Fibroblast of skin of right quadriceps (primary cell): Measurements from ENCODE around the gene ACSL1.
A peak's percentile ranks its signal among the peaks of the same experiment; 100 is the strongest.
"Not testable (repeated sequence)": the region's sequence is repeated elsewhere in the genome, so short reads cannot be mapped to it uniquely, and the experiment has no call there.

Experiments used
- DNase-seq: peaks from one replicate; pipeline ENCODE4 v3.0.0-alpha.2; 2013

Gene ACSL1

GRCh38 chr4:184839075-184839399 is 13.3 kb upstream of the ACSL1 start:
- DNase-seq: not testable (repeated sequence)

- DNase-seq: no peak
Measured at GRCh38 chr4:184838249-184839074, 12.7 kb upstream of the ACSL1 start.

DNA sequence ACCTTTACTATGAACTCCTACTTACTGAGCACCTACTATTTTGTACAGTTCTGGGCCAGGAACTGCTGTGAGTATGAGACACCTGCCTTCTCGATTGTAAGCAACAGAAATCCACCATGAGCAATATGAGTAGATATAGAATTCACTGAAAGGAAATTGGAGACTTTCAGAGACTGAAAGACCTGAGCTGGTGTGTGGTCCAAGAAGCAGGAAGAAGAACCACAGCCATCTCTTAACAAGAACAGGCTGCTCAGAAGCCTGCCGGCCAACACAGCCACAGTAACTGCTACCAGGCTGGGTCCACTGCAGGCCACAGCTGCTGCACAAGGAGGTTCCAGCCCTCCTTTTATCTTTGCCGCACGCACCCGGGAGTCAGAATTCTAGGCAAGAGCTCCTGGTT is 10.8 kb upstream of the ACSL1 start:
- DNase-seq: no peak

DNA sequence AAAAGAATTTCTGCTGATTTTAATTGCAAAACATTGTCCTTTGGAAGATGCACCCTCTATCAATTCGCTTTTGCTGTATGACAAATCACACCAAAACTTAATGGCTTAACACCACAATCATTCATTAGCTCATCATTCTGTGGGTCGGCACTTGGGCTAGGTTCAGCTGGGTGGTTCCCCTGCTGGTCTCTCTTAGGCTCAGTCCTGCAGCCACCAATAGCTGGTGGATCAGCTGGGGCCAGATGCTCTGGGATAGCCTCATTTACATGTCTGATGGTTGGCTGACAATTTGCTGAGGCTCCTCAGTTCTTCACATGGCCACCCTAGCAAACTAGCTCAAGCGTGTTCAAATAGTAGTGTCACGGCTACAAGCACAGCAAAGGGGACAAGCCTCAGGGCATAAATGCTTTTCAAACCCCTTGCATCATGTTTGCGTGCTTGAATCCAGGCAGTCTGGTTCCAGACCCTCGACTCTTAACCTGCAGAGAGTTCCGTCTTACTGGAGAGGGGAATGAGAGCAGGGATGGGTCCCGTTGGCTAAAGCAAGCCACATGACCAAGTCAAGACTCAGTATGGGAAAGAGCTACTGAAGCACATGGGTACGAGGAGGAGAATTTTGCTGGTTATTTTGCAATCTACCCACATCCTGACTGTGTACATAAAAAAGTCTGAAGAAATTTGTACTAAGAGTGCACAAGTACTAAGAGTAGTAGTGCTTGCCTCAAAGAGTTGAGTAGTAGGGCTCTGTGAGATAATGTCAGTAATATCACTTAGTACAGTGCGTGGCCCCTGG is 7.5 kb upstream of the ACSL1 start:
- no peak for DNase-seq

GRCh38 chr4:184831153-184831552 is 5.4 kb upstream of the ACSL1 start:
- DNase-seq: no peak

- DNase-seq: no peak
Measured at GRCh38 chr4:184826691-184827270, 1.0 kb upstream of the ACSL1 start.

DNA sequence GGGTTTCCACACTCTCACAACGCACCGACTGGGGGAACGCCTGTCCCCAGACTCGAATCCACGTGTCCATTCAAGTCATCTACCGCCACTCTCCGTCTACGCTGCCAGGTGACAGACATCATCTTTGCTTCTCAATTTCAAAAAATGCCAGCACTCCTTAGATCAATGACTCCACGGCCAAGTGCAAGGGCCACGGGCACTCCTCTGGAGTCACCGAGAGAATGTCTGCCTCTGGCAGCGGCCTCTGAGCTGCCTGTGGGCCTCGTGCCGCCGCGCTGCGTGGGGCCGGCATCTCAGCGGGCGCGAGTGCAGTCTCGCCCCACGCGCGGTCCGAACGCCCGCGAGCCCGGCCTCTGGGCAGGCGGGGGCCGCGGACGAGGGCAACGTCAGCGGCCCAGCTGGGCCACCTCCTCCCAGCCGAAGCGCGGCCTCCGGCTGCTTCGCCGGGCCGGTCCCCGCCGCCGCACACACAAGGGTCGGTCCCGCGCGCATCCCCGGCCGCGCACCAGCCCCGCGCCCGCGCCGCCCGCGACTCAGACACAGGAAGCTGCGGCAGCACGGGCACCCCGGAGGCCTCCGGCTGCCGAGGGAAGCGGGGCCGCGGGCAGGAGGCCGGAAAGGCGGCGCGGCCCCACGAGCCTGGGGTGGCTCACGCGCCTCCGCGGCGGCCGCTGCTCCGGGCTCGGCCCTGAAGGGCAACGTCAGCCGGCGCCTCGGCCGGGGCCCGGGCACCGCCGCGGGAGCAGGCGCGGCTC is 450 bp downstream of the ACSL1 start:
- DNase-seq: no peak

- no peak for DNase-seq
Measured at GRCh38 chr4:184824776-184825084, 1.0 kb downstream of the ACSL1 start.

DNA sequence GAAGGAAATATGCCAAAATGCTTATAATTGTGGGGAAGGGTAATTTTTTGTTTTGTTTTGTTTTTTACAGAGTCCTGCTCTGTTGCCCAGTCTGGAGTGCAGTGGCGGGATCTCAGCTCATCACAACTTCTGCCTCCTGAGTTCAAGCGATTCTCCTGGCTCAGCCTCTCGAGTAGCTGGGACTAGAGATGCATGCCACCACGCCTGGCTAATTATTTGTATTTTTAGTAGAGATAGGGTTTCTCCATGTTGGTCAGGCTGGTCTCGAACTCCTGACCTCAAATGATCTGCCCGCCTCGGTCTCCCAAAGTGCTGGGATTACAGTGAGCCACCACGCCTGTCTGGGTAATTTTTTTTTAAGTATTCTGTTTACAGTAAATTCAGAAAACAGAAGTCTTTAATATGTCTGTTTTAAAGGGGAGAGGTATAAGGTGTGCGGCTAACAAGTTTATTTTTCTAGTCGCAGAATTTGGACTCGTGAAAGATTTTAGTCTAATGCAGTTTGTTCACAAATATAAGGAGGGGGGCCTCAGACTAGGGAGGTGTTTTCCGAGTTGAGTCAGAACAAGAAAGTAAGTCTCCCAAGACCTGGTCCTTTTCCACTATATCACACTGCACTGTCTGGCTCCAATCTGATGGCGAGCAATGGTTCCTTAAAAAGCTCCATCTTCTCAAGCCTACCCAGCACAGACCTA is 1.5 kb downstream of the ACSL1 start:
- no peak for DNase-seq

DNA sequence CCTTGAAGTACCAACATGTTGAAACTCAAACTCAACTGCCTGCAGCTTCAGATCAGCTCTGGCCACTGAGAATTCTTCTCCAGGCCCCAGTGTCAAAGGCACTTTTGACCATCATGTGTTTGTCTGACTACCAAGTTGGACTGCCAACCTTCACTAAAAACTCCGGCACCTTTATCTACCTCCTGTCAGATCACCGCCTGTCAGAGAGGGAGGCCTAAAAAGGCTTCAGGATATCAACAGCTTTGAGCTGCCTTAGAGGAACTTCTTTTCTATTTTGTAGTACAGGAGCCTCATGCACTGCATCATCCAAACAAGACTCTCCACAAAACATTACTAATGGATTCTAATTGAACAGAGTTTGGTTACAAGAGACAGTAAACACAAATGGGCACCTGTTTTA is 2.8 kb downstream of the ACSL1 start:
- no peak for DNase-seq

DNA sequence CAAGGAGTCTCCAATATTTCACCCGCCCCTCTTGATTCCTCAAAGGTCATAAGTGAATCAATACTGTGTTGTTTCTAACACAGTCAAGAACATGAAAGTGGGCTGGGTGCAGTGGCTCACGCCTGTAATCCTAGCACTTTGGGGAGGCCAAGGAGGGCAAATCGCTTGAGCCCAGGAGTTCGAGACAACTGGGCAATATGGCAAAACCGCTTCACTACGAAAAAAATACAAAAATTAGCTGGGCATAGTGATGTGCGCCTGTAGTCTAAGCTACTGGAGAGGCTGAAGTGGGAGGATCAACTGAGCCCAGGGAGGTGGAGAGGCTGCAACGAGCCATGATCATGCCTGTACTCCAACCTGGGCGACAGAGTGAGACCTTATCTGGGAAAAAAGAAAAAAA is 3.4 kb downstream of the ACSL1 start:
- DNase-seq: no peak

GRCh38 chr4:184821242-184821641 is 4.5 kb downstream of the ACSL1 start:
- no peak for DNase-seq

- no peak for DNase-seq
Measured at GRCh38 chr4:184819786-184820185, 6.0 kb downstream of the ACSL1 start.

- DNase-seq: no peak
Measured at GRCh38 chr4:184818216-184818564, 7.6 kb downstream of the ACSL1 start.

DNA sequence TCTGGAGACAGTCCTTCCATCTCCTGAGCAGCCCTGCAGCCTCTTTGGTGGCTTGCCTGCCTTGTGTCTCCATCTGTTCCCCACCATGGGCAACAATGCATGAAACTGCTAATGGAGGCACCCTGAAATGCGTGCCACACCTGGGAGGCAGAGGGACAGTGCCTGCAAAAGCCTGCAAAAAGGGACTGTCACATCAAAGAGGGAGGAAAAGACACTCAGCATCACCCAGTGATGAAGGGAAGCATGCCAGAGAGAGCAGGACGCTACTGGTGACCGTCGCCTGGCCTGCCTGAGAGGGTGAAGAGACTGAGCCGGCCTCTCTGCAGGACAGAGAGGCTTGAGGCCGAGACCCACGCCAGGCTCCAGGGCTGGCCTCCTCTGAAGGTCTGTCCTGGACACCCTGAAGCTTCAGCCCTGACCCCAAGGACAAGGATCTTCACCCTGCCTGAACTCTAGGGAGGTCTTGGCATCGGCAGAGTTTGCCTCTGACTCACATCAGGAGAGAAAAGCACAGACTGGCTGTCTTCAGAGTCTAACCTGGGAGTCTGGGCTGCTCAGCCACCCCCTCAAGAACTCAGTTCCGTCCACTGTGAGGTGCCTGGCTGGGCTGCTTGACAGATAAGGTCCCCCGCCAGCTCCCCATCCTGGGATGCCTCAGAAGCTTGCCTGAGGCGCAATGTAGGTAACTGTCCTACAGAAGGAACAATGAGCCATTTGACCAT is 8.1 kb downstream of the ACSL1 start:
- DNase-seq: no peak

DNA sequence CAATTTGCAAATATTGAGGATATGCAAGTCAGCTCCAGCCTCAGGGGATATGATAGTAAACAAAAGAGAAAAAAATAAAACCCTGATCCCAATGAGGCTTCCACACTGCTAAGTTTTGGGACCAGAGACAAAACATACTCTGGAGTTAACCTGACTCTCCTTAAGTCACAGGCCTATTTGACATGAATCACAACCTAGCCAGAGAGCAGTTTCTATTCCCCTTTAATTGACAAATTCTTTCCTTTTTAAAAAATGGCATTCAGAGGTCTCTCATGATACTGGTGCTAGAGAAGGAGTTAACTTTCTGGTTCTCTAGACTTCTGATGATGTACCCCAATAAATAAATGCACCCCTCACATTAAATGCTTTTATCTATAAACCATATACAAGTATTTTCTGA is 8.8 kb downstream of the ACSL1 start:
- DNase-seq: no peak

GRCh38 chr4:184815046-184815877 is 10.5 kb downstream of the ACSL1 start:
- DNase-seq: peak; percentile 34

DNA sequence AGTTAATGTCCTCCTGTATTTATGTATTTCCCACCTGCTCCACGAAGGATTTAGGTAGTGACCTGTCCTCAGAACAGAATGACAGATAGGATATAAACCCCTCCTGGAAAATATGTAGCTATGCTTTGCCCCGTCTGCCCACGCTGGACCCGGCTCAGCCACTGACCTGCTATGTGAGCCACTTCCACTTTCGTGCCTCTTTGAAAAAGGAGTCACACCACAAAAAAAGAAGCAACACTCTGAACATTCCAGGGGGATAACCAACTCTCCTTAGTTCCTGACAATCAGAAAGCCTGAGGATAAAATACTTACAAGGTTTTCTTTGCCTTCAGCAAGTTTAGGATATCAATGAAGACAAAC is 11.1 kb downstream of the ACSL1 start:
- DNase-seq: no peak

DNA sequence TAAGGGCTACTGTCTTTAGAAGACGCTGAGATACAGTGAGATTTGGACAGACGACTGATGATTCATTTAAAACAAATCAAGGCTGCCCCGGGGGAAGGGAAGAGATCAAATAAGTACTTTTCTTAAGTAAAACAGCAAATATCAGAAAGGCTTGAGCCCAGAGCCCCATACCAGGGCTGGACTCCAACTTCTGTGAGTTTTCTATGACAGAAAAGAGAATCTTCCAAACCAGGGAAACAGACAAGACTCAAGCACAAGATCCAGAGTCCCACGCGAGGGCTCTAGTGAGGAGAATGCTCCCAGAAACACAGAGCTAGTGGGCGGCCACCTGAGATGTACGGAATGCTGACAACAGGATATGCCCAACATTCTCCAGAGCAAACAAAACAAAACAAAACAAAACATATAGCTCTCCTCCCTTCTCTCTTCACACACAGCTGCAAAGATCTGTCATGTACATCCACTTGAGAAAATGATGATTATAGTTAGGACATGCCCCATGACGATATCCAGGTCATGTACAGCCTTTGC is 13.1 kb downstream of the ACSL1 start:
- no peak for DNase-seq

GRCh38 chr4:184812199-184812542 is 13.6 kb downstream of the ACSL1 start:
- DNase-seq: no peak

DNA sequence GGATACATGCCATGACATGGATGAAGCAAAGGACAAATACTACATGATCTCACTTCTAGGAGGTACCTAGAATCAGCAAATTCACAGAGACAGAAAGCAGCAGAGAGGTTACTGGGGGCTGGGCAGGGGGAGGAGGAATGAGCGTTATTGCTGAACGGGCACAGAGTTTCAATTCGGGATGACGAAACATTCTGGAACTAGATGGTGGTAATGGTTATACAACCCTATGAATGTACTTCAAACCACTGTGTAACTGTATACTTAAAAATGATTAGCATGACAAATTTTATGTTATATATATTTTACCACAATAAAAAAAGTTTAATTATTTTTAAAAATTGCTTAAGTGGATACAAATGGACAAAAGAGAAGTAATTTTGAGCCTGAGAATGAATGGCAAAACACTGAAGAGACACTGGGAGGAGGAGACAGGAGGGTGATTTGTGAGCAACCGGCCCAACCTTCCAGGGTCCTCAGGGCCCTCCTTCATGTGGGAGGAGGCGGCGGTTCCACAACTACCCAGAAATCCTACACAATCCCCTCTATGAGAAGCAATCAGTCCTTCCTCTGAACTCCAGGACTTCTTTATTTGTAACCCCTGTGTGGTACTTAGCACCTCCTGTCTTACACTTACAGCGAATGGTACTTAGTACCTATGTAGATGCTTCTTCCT is 14.1 kb downstream of the ACSL1 start:
- DNase-seq: no peak
